Renal pelvis (tissue), 4 donors: ENCODE data around the gene MUS81. TPM values are rescaled to one million over a fixed set of nuclear protein-coding genes. Genes with fewer than 3 reads are reported as not detected.
A peak's percentile ranks its signal among the peaks of the same experiment; 100 is the strongest.

Experiments used
- DNase-seq: peaks from one replicate; pipeline ENCODE4 v3.0.0-alpha.2; 2013
- polyA plus RNA-seq, 3 donors: library from polyadenylated mRNA; unstranded; fragments of 120-200 nt; gene quantifications; one replicate each; pipeline ENCODE4 v1.2.1, GENCODE V29; 2013; ENCODE audit not compliant: insufficient read length in 3 of 3

MUS81 gene
- polyA plus RNA-seq, 3 donors, result 50.2 to 59.8 (median 53.4) TPM

DNA sequence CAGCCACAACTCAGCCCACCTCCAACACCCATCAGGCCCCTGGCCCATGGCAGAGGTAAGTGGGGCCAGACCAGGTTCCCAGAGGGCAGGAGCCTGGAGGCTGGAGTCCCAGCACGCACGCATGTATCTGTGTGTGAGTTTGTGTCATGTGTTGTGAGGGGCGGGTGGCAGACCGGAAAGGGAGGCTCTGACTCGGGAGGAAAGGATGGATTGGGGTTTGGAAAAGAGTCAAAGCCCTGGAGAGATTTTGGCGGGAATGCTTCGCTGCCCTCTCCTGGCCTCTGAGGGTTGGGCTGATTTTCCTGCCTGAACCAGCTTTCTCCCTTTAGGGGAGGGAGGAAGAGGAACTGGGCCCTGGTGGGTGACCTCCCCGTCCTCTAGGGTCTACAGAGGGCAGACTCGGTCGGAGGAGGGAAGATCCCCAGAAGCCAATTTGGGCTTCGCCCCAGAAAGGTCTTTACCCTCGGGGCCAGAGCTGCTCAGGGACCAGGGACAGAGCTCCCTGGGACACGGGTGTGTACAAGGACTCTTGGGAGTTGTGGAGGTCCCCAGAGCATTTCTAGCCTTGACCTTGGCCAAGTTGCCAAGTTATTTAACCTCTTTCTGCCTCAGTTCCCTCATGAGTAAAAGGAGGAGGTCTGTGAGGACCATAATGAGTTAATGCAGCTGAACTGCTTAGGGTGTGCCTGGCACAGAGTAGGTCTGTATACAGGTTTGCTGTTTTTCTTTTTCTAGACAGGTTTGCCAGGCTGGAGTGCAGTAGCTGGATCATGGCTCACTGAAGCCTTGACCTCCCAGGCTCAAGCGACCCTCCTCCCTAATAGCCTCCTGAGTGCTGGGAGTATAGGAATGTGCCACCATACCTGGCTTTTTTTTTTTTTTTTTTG lies 51.7 kb downstream of the MUS81 start:
- peak; percentile 55 for DNase-seq

DNA sequence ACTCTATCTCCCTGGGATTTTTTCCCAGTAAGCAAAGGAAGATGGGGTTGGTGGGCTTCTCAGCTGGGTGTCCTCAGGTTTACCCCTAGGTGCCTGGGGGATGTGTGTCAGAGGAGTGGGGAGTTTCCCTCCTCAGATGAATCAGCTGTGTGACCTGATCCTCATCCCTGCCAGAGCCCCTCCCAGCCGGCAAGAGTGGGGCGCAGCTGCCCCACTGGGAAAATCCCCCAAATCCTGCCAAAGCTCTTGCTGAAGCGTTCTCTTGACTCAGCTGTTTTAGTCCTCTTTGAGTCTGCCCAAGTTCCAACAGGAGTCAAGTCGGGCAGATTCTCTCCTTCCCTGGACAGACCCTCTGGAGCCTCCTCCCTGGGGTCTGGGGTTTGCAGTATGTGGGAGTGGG lies 52.6 kb downstream of the MUS81 start:
- no peak for DNase-seq

DNA sequence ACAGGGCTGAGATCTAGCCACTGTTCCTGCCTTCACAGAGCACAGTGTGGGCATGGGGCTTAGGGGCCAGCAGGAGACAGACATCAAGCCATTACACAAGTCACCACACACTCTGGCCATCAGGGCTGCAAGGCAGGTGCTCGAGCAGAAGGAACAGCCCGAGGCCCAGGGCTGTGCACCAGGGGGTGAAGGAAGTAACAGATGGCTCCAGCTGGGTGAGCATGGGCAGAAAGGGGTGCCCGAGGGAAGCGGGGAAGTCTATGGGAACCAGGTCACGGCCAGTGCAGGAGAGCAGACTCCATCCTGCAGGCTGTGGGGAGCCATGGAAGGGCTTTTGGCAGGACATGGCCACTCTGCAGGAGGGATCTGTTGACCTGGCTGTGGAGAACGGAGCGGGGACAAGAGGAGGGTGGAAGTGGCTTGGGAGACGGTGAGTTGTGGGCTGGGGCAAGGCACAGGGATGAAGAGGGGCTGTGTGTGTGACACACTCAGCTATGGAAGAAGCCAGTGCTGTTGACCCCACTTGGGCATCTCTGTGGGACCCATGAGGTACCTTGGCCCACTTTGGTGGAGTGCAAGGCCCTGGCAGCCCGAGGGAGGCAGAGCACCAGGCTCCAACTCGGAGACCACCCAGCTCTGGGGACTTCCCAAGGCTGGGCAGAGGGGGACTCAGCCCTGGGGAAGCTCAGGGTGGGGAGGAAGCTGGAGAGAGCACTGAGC lies 55.0 kb downstream of the MUS81 start:
- no peak for DNase-seq

DNA sequence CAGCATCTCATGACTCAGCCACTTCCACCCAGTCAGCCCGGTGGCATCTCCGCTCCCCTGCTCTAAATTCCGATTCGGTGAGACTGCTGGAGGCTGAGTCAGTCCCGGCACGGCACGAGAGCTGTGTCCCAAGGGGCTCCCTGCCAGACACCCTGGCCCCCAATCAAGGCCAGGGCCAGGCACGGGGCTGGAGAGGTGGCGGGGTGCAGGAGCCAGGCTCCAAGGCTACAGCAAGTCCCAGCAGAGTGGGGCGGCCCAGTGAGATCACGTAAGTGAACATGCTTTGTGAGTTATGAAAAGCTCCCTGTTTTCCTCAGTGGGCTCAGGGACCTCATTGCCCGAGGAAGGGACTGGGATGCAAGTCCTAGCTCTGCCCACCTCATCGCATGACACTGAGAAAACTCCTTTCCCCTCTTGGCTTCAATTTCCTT lies 55.6 kb downstream of the MUS81 start:
- no peak for DNase-seq

Other genes starting within 250 kb of the MUS81 start
- gene MAP3K11, start 246.2 kb upstream of the MUS81 start, polyA plus RNA-seq, result 10 to 100 TPM; 47.4 to 60.4 (median 49.3) TPM
- 10 to 100 TPM; 35.5 to 43.8 (median 39.2) TPM for gene PCNX3, start 244.7 kb upstream of the MUS81 start, polyA plus RNA-seq
- gene SIPA1, start 222.3 kb upstream of the MUS81 start, polyA plus RNA-seq, result 10 to 100 TPM; 24.1 to 34.5 (median 34.3) TPM
- gene RELA, start 197.5 kb upstream of the MUS81 start, polyA plus RNA-seq, result 10 to 100 TPM; 54.3 to 60.4 (median 60.4) TPM
- 10 to 100 TPM; 73.1 to 83.6 (median 73.5) TPM for gene KAT5, start 148.2 kb upstream of the MUS81 start, polyA plus RNA-seq
- 10 to 100 TPM; 46.8 to 53.6 (median 51.3) TPM for gene RNASEH2C, start 139.6 kb upstream of the MUS81 start, polyA plus RNA-seq
- gene AP5B1, start 79.5 kb upstream of the MUS81 start, polyA plus RNA-seq, result 10 to 100 TPM in 2 of 3 donors, 1 to 10 TPM in 1; 7.9 to 10.9 (median 10.8) TPM
- gene OVOL1, start 73.4 kb upstream of the MUS81 start, polyA plus RNA-seq, result 10 to 100 TPM; 14.6 to 17.3 (median 17.1) TPM
- 1 to 10 TPM; 2.1 to 3.3 (median 2.3) TPM for gene SNX32, start 26.5 kb upstream of the MUS81 start, polyA plus RNA-seq
- 100 to 1,000 TPM; 739 to 933 (median 787) TPM for gene CFL1, start 2.3 kb upstream of the MUS81 start, polyA plus RNA-seq
- gene EFEMP2, start 12.4 kb downstream of the MUS81 start, polyA plus RNA-seq, result 100 to 1,000 TPM; 111 to 137 (median 118) TPM
- 1 to 10 TPM in 2 of 3 donors, under 1 TPM in 1; 0.73 to 1.5 (median 1.5) TPM for gene CTSW, start 19.4 kb downstream of the MUS81 start, polyA plus RNA-seq
- 10 to 100 TPM; 86.5 to 95.6 (median 94.2) TPM for gene FIBP, start 28.0 kb downstream of the MUS81 start, polyA plus RNA-seq
- 10 to 100 TPM; 10.6 to 20.8 (median 13.6) TPM for gene CCDC85B, start 30.2 kb downstream of the MUS81 start, polyA plus RNA-seq
- gene FOSL1, start 40.0 kb downstream of the MUS81 start, polyA plus RNA-seq, result under 1 TPM in 1 of 3 donors, not detected in 2; 0.14 TPM
- 10 to 100 TPM; 35.3 to 46.2 (median 44.4) TPM for gene C11orf68, start 58.6 kb downstream of the MUS81 start, polyA plus RNA-seq
- 100 to 1,000 TPM in 1 of 3 donors, 10 to 100 TPM in 2; 82.5 to 112 (median 93.0) TPM for gene DRAP1, start 59.0 kb downstream of the MUS81 start, polyA plus RNA-seq
- gene TSGA10IP, start 85.0 kb downstream of the MUS81 start, polyA plus RNA-seq, result under 1 TPM in 2 of 3 donors, not detected in 1; 0.18 to 0.28 TPM
- gene SART1, start 101.3 kb downstream of the MUS81 start, polyA plus RNA-seq, result 10 to 100 TPM; 50.1 to 57.6 (median 55.5) TPM
- gene EIF1AD, start 141.7 kb downstream of the MUS81 start, polyA plus RNA-seq, result 10 to 100 TPM; 27.9 to 29.9 (median 28.2) TPM
- gene BANF1, start 142.1 kb downstream of the MUS81 start, polyA plus RNA-seq, result 100 to 1,000 TPM; 243 to 285 (median 271) TPM
- not detected for gene CST6, start 151.6 kb downstream of the MUS81 start, polyA plus RNA-seq
- gene CATSPER1, start 166.0 kb downstream of the MUS81 start, polyA plus RNA-seq, result not detected
- gene GAL3ST3, start 188.7 kb downstream of the MUS81 start, polyA plus RNA-seq, result 1 to 10 TPM; 5.4 to 6.4 (median 6.1) TPM
- 100 to 1,000 TPM; 229 to 250 (median 238) TPM for gene SF3B2, start 191.9 kb downstream of the MUS81 start, polyA plus RNA-seq
- gene PACS1, start 209.8 kb downstream of the MUS81 start, polyA plus RNA-seq, result 10 to 100 TPM; 46.0 to 53.7 (median 49.2) TPM